GM12874 (cell line): Measurements from ENCODE around the gene SYT15.
"Not testable (repeated sequence)": the region's sequence is repeated elsewhere in the genome, so short reads cannot be mapped to it uniquely, and the experiment has no call there.

ENCODE experiments used
- CTCF ChIP-seq: IDR thresholded peaks from 2 replicates; pipeline ENCODE4 v1.5.1; 2011; ENCODE audit warnings: low read depth, mild to moderate bottlenecking, control low read depth, low read length, moderate library complexity; ENCODE audit not compliant: insufficient read depth

SYT15 gene

DNA sequence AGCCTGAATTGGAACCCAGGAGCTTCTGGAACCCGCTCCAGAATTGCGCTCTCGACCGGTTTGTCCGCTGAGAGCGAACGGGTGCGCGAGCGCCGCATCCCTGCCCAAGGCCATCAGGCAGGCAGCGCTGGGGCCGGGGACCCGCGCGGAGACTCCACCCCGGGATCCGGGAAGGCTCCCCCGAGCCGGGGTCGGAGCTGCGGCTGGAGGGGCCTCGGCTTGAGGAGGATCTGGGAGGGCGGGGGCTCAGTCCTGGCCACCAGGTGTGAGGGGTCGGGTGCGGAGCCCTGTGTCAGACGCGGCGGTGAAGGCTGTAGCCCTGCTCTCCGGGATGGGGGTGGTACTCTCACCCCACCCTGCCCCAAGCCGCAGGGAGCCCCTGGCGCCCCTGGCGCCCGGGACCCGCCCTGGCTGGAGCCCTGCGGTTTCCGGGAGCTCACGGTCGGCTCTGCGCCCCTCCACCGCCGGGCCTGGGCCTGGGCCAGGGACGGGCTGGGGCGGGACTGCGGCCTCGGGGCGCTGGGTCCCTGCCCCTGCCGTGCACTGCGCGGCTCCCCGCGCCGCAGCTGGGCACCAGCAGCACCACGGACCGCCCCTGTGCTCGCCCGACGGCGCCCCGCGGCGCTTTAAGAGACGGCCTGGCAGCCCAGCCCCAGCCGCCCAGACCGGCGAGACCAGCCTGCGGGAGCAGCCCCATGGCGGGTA is at the start of gene SYT15:
Gene SYT15, plus strand, starts transcription at position 655 of the 705 bp plus-strand sequence. Its CDS starts 41 bp downstream, at position 696.
- TF ChIP-seq CTCF, result not testable (repeated sequence)

DNA sequence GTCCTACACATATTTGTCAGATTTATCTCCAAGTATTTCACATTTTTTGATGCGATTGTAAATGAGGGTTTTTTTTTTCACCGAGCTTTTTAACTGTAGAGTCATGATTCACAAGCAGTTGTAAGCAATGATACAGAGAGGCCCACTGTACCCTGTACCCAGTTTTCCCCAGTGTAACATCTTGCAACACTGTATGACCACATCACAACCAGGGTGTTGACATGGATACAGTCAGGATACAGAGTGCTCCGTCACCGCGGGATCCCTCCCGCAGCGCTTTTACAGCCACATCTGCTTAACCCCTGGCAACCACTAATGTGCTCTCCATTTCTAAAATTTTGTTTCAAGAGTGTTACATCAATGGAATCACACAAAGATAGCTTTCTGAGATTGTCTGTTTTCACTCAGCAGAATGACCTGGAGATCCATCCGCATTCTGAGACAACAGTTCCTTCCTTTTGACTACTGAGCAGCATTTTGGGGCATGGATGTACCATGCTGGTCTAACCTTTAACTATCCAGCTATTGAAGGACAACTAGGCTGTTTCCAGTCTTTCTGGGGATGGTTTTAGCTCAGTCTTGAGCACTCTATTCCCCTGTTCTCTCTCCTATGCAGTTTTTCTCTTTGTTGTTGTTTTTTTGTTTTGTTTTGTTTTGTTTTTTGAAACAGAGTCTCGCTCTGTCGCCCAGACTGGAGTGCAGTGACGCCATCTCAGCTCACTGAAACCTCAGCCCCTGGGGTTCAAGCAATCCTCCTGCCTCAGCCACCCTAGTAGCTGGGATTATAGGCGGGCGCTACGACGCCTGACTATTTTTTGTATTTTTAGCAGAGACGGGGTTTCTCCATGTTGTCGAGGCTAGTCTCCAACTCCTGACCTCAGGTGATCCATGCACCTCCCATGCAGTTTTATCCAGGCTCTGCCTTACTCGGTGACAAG is 48.4 kb upstream of the SYT15 start:
- TF ChIP-seq CTCF, result no peak

DNA sequence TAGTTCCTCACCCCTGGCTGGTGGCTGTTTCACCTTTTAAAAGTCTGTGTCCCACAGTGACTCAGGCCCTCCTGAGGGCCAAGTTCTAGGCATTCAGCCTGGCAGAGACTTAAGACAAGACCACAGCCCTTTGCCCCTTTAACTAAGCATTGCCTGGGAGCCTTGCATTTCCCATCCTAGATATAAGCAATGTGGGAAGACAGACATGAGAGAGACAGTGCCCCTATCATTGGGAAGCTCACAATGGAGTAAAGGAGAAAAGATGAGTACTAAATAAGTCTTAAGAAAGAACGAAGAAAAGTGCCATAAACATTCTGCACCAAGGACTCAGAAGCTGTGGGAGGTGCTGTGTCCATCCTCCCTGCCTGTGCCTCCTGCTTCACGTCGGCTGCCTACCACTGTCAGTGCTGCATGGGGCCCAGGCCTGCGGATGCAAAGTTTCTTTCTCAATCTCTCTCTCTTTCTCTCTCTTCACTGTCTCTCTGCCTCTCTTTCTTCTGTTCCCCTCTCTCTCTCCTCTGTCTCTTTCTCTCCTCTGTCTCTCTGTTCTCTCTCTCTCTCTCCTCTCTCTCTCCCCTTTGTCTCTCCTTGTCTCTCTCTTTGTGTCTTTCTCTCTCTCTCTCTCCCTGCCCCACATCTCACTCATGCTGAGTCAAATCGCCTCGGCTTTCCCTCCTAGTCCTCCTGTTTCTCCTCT is 44.0 kb upstream of the SYT15 start:
- TF ChIP-seq CTCF, result no peak

DNA sequence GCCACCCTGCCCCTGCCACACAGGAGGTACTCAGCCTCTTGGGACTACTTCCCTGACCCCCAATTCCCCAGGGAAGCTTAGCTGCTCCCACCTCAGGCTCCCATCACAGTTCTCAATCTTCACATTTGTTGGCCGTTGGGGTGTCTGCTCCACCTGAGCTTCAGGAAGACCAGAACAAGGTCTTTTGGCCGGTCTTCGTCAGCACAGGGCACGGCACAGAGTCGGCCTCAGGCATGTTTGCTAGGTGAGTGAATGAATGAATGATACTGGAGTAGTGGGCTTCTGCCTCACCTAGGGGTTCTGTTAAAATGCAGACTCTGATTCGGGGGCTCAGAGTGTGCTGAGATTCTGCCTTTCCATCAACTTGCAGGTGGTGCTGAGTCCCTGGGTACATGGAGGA is 42.8 kb upstream of the SYT15 start:
- TF ChIP-seq CTCF, result no peak

GRCh38 chr10:46536781-46537180 is 42.1 kb upstream of the SYT15 start:
- TF ChIP-seq CTCF, result no peak

DNA sequence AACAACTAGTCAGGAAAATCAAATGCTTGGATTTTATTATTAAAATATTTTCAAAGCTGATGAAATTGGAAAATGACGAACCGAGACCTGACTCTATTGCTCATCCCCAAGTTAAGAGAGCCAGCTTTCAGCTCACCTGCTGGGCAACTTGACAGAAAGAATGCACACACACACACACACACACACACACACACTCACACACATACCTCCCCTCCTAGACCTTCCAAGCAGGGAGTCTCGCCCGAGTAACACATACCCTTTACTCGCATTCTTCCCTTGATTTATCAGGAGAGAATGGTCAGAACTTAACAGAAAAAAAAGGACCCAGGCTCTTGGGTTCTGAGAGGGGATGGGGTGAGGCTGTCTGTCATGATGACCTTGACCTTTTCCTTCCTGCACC is 41.6 kb upstream of the SYT15 start:
- TF ChIP-seq CTCF, result no peak

DNA sequence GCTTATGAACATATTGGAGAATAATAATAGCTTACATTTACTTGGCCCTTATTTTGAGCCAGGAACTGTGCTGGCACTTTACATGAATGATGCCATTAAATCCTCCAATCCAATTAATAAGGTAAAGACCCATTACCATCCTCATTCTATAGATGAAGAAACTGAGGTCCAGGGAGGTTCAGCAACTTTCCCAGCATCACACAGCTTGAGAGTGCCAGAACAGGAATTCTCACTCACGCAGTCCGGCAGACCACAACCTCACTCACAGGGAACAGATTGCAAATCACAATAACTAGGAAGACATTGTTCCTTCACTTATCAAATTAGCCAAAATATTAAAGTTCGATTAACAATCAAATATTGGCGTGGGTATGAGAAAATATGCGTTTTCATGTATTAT is 40.8 kb upstream of the SYT15 start:
- TF ChIP-seq CTCF, result no peak
